Cortex of kidney (tissue), 1 donor: ENCODE data around the gene PRDM16.
"Not testable (repeated sequence)": the region's sequence is repeated elsewhere in the genome, so short reads cannot be mapped to it uniquely, and the experiment has no call there.

Source experiments
- DNase-seq: peaks from one replicate; lab custom pipeline; 2025; lab: John Stamatoyannopoulos, UW

The PRDM16 gene

GRCh38 chr1:3282186-3282585 is 213.2 kb downstream of the PRDM16 start:
- DNase-seq: no peak

- DNase-seq: no peak
Observed at GRCh38 chr1:3282656-3283430, 213.8 kb downstream of the PRDM16 start.

- no peak for DNase-seq
Observed at GRCh38 chr1:3283849-3284248, 214.8 kb downstream of the PRDM16 start.

DNA sequence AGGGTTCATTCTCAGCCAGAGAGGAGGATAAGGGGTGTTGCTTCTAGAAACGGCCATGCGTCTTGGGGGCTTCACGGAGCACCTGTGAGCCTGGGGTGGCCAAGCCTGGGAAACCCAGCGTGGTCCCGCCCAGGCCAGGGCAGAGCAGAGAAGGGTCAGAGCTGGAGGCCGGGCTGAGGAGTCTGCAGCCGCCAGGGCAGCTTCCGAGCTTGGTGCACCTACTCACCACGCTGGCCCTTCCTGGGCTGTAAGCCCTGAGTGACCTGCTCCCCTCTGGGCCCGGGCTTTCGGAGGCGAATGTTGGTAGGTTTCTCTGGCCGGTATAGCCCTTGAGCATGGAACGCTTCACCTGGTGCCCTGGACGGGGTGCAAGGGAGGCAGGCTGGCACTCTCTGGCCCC is 215.7 kb downstream of the PRDM16 start:
- DNase-seq: no peak

DNA sequence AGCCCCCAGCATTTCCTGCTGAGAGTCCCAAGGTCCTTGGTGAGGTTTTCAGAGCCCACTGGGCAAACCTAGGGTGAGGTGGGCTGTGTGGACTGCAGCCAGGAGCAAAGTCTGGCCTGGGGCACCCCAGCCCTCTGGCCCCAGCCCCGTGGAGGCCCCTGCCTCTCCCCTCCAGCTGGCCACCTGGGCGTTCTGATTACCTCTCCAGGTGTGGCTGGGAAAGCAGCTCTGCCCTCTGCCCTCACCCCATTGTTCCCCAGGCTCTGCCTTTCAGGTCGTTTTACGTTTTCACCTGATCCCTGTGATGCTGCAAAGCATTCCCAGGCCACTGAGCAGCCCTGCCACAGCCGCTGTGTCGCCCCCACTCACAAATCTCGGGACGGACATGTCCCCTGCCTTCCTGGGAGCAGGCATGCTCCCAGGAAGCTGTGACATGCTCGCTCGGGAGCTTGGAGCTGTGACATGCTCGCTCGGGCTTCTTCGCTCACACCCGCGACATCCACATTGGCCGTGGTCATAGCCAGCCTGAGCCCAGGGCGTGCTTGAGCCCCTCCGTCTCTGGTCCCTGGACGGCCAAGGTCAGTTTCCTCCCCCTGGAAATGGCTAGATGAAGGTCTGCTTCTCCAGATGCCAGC is 216.2 kb downstream of the PRDM16 start:
- DNase-seq: no peak

DNA sequence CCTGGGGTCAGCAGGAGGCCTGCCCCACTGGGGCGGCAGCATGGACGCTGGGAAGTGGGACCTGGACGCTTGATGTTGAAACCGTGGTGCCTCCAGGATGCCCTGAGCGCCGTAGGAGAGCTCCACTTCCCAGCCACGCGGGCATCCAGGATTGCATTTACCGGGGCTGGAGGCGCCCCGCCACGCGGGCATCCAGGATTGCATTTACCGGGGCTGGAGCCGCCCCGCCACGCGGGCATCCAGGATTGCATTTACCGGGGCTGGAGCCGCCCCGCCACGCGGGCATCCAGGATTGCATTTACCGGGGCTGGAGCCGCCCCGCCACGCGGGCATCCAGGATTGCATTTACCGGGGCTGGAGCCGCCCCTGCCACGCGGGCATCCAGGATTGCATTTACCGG is 218.1 kb downstream of the PRDM16 start:
- not testable (repeated sequence) for DNase-seq

DNA sequence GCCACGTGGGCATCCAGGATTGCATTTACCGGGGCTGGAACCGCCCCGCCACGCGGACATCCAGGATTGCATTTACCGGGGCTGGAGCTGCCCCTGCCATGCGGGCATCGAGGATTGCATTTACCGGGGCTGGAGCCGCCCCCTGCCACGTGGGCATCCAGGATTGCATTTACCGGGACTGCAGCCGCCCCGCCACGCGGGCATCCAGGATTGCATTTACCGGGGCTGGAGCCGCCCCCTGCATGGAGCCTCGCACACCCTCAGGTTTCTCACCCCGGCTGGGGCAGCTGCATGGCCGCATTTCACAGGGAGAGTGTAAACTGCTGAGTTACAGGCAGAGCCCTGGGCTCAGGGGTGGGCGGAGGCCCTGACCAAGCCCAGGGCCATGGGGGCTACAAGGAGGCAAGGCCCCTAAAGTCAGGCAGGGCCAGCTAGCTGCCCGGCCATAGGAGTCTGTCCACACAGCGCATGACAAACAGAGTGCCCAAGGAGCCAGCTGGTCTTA is 218.7 kb downstream of the PRDM16 start:
- DNase-seq: no peak

GRCh38 chr1:3289502-3289901 is 220.5 kb downstream of the PRDM16 start:
- no peak for DNase-seq

- DNase-seq: no peak
Observed at GRCh38 chr1:3290438-3290837, 221.4 kb downstream of the PRDM16 start.

GRCh38 chr1:3290915-3291314 is 221.9 kb downstream of the PRDM16 start:
- DNase-seq: no peak

DNA sequence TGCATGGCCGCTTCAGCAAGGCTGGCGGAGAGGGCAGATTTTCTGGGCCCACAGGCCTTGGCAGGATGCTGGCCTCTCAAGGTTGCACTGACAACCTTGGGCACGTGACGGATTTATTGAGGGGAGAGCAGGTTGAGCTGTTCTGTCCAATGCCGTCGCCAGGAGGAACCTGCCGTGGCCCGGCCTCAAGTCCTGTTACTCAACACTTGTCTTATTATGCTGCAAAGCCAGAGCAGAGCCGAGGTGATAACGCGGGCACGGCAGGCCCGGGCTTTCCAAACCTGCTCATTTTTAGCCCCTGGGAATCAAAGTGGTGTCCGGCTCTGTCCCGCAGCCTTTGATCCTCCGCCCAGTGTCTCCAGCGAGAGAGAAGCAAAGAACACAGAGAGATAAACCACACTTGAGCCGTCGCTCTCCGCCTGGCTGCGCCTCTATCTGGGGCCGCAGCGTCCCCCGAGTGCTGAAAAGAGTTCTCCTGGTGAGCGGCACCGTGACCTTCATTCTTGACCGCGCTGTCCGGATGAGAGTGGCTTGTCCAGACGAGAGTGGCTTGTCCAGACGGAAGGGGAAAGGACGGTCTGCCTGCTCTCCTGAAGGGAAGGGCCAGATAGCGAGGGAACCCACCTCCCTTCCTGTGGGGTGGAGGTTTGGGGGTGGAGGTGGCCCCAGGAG is 223.2 kb downstream of the PRDM16 start:
- DNase-seq: no peak

DNA sequence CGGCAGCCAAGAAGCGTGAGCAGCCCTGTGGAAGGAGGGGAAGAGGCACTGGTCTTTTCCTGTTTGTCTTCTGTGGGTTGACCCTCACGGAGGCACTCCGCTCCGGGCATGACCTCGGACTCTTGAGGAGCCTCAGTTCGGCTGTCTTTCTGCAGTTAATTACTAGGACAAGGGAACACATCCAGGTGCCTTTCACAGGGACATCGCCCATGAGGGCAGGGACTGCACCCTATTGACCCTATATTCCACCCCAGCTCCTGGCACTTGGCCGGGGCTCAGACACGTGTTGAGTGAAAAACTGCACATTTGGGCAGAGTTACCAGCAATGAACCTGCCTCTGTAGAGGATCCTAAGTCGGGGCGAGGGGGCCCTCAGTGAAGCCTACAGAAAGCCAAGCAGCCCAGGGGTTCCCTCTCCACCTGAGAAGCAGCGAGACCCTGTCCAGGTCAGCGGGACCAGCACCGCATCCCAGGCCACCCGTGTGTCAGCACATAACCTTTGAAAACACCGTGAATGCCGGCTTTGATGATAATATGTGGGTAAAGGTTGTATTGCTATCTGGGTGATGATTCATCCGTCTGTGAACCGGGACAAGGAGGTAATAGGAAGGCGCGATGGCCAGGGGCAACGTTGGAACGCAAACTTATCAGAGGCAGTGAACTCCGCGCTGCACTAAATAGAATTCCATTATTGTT is 224.0 kb downstream of the PRDM16 start:
- no peak for DNase-seq

DNA sequence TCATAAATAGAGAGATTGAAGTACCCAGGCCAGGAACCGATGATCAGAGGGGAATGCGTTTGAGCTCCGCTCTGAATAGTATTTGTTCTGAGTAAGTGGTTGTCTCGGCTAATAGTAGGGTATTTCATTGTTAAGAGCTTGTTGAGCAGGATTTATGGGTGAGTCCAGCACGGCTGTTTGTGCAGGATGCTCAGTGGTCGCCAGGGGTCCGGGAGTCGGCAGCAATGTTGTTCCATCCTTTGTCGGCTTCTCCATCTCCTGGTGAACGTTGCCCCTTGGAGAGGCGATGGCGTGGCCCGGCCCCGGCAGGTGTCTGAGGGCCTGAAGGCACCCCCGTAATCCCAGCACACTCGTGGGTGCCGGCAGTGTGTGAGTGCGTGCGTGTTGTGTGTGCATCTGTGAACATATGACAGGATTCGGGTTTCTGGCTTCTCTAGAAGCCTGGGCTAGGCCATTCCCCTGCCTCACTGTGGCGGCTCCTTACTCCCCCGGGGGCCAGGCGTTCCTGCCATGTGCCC is 224.6 kb downstream of the PRDM16 start:
- DNase-seq: no peak

DNA sequence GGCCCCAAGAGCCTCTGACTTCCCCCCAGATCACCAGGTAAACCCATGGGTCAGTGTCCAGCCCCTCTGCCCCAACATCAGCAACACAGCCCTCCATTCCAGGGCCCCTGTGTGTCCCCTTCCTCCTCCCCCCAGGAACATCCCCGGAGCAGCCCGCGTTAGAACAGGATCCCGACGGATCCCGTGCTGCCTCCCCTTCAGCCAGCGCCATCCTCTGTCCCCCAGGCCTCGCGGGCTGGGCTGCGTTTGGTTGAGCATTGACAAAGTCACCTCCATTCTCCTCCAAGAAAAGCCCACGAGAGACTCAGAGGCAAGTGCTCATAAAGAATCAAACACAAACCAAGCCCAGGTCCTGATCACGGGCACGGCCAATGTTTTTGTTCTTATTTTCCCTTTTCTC is 225.4 kb downstream of the PRDM16 start:
- DNase-seq: no peak

DNA sequence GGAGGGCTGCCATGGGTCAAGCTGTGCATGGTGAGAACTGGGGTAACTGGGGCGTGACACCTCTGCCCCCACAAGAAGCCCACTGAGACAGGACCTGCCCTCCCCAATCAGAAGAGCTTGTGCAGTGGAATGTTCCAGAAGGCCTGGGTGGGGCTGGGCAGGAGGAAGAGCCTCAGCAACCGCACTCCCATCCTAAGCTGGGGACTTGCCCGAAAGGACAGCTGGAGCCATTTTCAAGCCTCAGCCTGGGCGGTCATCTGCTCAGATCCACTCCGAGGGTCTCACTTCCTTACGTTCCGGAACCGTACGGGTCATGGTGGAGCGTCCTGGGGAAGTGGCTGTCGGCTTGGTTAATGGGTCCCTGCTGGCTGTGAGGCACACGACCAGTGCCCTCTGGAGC is 226.8 kb downstream of the PRDM16 start:
- DNase-seq: no peak

DNA sequence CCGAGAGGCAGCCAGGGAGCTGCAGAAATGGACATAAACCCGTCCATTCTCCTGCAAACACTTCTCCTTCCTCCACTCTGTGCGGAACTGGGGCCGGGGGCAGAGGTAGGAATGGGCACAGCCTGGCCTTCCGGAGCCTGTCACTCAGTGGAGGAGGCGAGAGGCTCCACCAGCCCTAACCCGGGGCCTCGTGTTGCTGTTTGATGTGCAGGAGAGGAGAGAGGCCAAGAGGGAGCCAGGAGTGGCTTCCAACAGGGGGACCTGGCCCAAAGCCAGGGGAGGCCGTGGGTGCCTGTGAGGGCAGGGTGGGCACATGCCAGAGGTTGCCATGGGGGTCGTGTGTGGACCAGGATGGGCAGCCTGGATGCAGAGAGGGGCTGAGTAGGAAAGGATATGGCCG is 227.3 kb downstream of the PRDM16 start:
- no peak for DNase-seq

DNA sequence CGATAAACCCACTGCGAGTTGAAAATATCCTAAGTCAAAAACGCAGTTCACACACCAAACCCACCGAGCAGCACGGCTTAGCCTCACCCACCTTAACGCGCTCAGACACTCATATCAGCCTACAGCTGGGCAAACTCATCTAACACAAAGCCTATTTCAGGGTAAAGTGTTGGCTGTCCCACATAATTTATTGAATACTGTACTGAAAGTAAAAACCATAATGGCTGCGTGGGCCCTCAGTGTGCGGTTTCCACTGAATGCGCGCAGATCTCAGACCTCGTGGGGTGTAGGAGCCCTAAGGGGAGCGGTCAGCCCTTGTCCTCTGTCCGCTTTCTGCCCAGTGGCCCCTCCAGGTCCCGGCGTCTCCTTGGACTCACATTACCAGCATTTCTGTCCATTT is 227.8 kb downstream of the PRDM16 start:
- DNase-seq: no peak

GRCh38 chr1:3297756-3298155 is 228.8 kb downstream of the PRDM16 start:
- DNase-seq: no peak

GRCh38 chr1:3298197-3298596 is 229.2 kb downstream of the PRDM16 start:
- DNase-seq: no peak

DNA sequence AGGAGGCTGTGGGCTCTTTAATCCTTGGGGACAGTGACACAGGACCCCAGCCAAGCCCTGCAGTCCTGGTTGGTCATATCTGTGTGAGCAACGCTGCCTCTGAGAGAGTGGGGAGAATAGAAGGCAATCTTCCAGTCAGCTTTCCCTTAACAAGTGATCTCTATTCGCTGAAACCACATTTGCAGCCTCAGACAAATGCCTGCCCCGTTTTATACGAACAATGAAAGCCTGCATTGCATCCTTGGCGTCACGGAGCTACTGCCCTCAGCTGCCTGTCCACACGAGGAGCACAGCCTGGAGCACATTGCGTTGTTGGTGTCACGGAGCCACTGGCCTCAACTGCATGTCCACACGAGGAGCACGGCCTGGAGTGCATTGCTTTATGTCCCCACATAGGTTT is 235.2 kb downstream of the PRDM16 start:
- DNase-seq: no peak

GRCh38 chr1:3304692-3305091 is 235.7 kb downstream of the PRDM16 start:
- DNase-seq: no peak

DNA sequence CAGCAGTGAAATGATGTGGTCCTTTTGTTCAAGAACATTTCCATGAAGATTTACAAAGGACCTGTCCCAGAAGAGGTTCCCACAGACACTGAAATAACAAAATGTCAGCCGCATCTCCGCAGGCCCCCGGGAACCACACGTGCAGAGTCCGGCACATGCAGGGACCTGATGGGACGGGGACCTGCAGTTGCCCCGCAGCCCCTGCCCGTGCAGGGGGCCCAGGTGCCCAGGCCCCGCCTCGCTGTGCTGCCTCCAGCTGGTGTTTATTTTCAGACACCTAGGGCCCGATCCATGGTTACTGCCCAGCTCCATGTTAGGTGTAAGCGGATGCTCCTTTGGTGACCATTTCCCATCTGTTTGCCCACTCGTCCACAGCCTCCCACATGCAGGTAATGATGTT is 236.2 kb downstream of the PRDM16 start:
- DNase-seq: no peak
